GM18526 (cell line): ENCODE results near the gene HDAC4.

Experiments used
- POLR2A ChIP-seq: IDR thresholded peaks from 3 replicates; pipeline ENCODE4 v1.6.1; 2011; ENCODE audit not compliant: insufficient read length; ENCODE audit errors: extremely low read depth

HDAC4 gene

DNA sequence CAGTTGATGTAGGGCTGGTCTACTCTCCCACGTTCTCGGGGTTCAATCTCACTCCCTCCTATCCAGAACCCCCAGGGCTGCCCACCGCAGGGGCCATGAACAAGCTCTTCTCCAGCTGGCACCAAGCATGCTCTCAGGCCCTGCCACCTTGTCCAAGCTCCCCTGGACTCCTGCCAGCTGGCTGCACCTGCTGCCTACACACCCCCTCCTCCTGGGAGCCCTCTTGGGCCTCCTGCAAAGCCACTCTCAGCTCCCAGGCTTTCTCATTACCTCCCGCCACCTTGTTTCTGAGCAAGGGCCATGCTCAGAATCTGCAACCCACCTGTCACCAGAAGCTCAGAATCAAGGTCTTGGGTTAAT lies 56.0 kb downstream of the HDAC4 start:
- TF ChIP-seq POLR2A = no peak

DNA sequence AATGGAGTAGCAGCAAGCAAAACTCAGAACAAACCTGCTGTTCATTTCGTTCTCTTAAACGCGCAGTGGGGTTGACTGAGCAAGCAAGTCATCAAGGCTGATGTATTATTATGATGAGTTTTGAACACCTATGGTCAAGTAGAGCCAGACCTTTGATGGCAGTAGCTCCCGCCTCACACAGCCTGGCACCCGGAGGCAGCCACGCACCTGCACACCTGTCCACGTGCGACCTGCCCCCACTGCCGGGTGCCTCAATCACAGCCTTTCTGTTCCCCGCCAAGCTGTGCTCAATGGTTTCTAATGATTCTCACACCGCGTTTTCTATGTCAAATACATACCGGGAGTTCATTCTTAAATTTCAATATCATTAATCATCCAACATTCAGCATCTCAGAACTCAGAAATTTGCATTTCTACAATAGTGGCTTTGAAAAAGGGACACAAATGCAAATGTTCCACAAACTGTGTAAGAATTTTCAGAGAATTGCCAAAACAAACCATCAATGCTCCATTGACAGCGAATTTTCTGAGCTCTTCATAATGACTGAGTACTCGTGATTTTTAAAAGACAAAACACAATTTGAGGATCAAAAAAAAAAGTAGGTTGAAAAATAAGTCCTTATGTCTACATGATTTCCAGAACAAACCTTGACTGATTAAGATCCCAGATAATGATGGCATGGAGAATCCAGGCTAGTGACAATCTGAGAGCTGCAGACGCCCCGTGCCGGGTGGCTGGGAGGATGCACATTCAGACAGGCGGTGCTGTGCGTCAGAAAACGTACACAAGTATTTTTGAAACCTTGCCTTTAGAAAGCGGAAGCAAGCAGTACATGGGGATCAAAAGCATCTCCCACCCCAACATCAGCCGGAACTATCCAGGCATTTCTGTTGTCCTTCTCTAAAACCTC lies 56.6 kb downstream of the HDAC4 start:
- TF ChIP-seq POLR2A = no peak

DNA sequence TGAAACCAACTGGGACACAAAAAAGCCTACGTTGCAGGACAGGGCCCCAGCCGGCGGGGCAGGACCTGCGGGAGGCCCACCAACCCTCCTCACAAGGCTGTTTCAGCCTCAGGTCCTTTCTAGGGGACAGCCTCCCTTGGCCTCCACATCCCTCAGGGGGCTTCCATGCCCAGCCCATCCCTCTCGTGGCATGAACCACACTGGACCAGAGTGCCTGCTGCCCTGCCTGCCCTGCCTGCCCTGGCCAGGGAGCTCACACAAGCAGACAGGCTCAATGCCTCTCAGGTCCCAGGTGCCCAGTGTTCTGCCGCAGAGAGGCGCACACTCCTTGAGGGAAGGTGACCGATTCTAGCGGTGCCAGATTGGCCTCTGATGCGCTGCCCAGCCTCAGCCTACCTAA lies 57.4 kb downstream of the HDAC4 start:
- TF ChIP-seq POLR2A = no peak

DNA sequence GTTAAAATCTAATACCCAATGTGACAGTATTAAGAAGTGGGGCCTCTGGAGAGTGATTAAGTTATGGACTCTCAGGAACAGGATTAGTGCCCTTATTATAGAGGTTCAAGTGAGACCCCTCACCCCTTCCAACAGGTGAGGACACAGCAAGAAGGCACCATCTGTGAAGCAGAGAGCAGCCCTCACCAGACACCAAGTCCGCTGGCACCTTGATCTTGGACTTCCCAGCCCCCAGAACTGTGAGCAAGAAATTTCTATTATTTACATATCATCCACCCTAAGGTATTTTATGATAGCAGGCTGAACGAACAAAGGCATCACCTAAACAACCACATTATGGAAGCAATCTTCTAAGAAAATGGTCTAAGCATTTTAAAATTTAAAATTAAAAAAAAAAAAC lies 59.0 kb downstream of the HDAC4 start:
- TF ChIP-seq POLR2A = no peak

GRCh38 chr2:239341146-239341732 lies 59.6 kb downstream of the HDAC4 start:
- no peak for TF ChIP-seq POLR2A

DNA sequence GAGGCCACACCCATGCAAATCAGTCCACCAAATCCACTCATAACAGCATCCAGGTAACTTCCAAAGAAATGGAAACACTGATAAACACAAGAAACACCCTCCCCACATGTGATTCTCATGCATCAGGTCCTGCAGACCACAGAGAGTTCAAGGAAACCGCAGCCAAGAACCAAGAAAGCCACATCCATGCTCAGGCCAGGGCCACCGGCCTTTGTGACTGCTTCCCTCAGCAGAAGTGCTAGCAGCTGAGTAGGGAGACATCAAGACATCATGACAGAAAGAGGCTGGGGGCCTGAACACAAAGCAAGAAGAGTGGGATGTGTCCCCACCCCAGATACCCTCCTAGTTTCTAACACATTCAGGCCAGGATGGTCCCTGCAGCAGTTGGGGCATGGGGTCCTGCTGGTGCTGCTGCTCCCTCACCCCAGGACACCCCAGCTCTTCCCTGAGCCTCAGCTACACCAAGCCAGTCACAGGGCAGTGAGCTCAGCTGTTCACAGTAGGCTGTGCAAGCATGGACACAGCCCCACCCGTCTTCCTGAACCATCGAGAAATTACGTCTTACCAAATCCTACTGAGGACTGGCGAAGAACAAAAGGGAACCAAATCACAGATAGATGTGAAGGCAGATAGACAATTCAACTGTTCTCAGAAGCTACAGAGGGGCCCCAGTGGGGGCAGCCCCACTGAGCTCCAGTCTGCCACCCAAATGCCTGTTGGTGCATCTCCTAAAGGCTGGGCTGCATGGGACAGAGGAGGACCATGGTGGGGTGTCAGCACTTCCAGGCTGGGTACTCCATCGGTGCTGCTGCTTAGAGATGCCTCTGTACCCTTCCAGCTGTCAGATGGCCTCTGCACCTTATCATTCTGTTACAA lies 60.9 kb downstream of the HDAC4 start:
- no peak for TF ChIP-seq POLR2A

- no peak for TF ChIP-seq POLR2A
These were observed 61.6 kb downstream of the HDAC4 start for GRCh38 chr2:239339241-239339640.

GRCh38 chr2:239337877-239338484 lies 62.8 kb downstream of the HDAC4 start:
- no peak for TF ChIP-seq POLR2A

GRCh38 chr2:239337122-239337876 lies 63.5 kb downstream of the HDAC4 start:
- TF ChIP-seq POLR2A = no peak

DNA sequence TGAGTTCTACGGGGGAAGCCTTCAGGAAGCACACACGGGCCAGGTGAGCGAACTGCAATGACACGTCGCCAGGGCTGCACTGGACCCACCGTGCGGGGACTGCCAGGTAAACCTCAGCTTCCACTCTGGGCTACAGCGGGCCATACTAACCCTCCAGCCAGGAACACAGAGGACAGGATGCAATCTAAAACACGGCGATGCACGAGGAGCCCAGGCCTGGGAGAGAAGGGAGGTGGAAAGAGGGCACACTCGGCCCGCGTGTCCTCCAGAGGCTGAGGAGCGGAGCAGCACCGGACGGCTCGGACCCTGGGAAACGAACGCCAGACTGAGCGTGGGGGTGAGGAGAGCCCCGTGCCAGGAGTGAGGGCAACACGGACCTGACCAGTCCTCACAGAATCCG lies 69.3 kb downstream of the HDAC4 start:
- TF ChIP-seq POLR2A = no peak

DNA sequence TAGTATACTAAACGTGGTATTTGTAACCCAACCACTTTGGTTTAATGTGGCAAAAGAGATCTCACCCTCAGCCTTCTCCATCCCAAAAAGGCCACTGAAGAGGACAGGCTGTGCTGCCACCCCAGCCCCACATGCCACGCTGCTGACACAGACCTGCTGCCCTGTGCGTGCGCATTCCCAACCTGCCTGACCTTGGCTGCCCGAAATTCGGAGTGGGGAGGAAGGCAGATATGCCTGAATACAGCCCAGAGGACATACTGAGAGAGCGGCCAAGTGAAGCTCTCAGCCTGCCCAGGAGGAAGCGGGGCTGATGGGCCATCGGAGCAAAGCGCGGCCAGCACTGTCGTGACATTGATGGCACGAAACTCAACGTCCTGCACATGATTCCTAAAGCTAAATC lies 70.0 kb downstream of the HDAC4 start:
- no peak for TF ChIP-seq POLR2A

DNA sequence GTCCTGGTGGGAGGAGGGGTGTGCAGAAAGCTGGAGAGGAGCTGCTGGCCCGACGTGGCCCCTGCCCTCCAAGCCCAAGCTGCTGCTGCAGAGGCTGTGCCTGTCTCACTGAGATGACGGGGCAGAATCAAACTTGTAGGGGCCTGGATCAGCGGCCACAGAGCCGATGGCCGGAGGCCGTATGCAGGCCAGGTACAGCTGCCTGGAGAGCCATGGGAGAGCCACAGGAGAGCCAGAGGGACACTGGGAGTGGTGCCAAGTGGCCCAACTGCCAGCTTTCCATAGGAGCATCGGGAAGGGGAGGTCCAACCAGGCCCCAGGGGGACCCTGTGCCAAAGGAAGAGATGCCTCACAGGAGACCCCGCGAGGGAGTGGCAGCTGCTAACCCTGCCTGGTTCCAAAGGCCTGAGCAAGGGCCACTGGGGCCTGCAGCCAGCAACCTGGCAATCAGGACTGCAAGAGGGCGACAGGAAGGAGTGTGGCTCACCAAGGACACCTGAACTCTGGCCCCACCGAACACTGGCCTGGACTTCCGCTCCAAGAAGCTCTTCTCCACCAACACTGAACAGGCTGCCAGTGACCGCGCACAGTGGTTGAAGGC lies 70.7 kb downstream of the HDAC4 start:
- TF ChIP-seq POLR2A = no peak

- no peak for TF ChIP-seq POLR2A
These were observed 71.4 kb downstream of the HDAC4 start for GRCh38 chr2:239329284-239329971.
